Activated T-cell treated with anti-CD3 and anti-CD28 coated beads, Interleukin-2, amount 50 U/mL, for 24 hours (primary cell): ENCODE data around the gene GATA5.

ENCODE experiments used
- DNase-seq: peaks from one replicate; pipeline ENCODE4 v3.0.0-alpha.2; 2020
- H3K27ac Mint-ChIP-seq: 2 replicates; pipeline ENCODE4 v1.8.0; 2020; ENCODE audit warnings: mild to moderate bottlenecking, mixed read lengths
- H3K27me3 Mint-ChIP-seq: 2 replicates; pipeline ENCODE4 v1.8.0; 2020; ENCODE audit warnings: mixed read lengths
- H3K36me3 Mint-ChIP-seq: 2 replicates; pipeline ENCODE4 v1.8.0; 2020; ENCODE audit warnings: low read depth, mixed read lengths
- H3K4me1 Mint-ChIP-seq: 2 replicates; pipeline ENCODE4 v1.8.0; 2020; ENCODE audit warnings: low read depth, mixed read lengths
- H3K4me3 Mint-ChIP-seq: 2 replicates; pipeline ENCODE4 v1.8.0; 2020; ENCODE audit warnings: mild to moderate bottlenecking, moderate library complexity, mixed read lengths
- H3K9me3 Mint-ChIP-seq: 2 replicates; pipeline ENCODE4 v1.8.0; 2020; ENCODE audit warnings: mixed read lengths

Gene GATA5, protein sequence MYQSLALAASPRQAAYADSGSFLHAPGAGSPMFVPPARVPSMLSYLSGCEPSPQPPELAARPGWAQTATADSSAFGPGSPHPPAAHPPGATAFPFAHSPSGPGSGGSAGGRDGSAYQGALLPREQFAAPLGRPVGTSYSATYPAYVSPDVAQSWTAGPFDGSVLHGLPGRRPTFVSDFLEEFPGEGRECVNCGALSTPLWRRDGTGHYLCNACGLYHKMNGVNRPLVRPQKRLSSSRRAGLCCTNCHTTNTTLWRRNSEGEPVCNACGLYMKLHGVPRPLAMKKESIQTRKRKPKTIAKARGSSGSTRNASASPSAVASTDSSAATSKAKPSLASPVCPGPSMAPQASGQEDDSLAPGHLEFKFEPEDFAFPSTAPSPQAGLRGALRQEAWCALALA

DNA sequence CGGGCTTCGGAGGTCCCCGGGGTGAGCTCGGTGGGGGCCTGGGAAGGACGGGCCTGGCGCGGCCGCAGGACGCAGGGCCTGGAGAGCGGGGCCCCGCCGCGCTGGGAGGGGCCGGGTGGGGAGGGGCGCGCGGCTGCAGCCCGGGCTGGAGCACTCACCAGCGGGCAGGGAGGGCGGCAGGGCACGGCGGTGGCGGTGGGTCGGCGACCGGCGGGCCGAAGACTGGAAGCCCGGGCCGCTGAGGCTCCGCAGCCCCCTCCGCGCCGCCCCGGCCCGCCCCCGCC lies at the start of gene GATA5:
GATA5 (minus strand) TSS at position 224 of the 284 bp plus-strand sequence. CDS start 474 bp downstream, outside the sequence.
- H3K4me3 Mint-ChIP-seq, result no peak within 1 kb of the TSS
- H3K27me3 Mint-ChIP-seq, result peaks cover 62% of the 10 kb centered on the region
- H3K4me1 Mint-ChIP-seq, result no peaks in the 10 kb centered on the region
- H3K9me3 Mint-ChIP-seq, result no peaks in the 10 kb centered on the region
- H3K36me3 Mint-ChIP-seq, result no peaks in the 10 kb centered on the region
- no peak for DNase-seq
- no peak within 1 kb of the TSS for H3K27ac Mint-ChIP-seq

DNA sequence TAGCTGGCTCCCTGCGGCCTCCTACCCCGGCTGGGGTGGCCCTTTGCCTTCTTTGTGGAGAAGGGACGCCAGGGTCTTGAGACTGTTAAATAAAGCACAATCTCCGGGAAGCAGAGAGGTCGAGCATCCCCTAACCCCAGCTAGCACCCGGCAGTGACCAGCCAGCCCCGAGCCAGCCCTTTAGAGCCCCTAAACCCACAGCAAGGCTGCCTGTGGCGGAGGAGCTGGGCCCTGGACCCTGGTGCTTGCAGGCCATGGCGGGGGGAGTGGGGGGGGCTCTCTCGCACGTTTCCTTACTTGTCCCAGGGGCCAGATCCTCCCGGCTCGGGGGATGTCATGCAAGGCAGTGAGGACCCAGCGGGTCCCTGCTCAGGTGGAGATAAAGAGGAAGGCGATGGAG lies 49.2 kb upstream of the GATA5 start:
- H3K27me3 Mint-ChIP-seq, result peaks cover 23% of the 10 kb centered on the region
- H3K27ac Mint-ChIP-seq, result no peak overlapping the region
- no peak for DNase-seq
- H3K4me3 Mint-ChIP-seq, result no peak overlapping the region
- H3K4me1 Mint-ChIP-seq, result peaks cover 17% of the 10 kb centered on the region
- no peaks in the 10 kb centered on the region for H3K36me3 Mint-ChIP-seq
- H3K9me3 Mint-ChIP-seq, result no peaks in the 10 kb centered on the region

DNA sequence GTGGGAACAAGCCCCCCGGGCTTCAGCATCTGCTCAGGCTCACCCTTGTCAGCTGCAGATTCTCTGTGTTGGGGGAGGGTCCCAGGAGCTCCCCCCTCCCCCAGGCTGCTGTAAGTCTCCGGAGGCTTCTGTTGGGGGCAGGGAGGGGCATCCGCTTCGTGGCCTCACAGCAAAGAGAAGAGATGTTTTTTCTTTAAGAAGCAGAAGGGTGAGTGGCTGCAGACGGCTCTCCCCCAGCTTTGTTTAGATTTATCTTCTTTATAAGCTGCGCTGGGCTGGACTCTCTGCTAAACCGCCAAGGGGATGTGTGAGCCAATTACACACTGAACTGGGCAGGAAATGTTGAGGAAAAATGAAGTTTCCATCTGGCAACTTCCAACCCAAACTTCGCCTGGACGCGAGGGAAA lies 48.7 kb upstream of the GATA5 start:
- DNase-seq, result no peak
- Mint-ChIP-seq H3K4me1 (peaks cover 17% of the 10 kb centered on the region), H3K9me3 (no peaks in the 10 kb centered on the region), H3K4me3 (no peak overlapping the region), H3K27ac (no peak overlapping the region), H3K36me3 (no peaks in the 10 kb centered on the region), H3K27me3 (peaks cover 23% of the 10 kb centered on the region)

DNA sequence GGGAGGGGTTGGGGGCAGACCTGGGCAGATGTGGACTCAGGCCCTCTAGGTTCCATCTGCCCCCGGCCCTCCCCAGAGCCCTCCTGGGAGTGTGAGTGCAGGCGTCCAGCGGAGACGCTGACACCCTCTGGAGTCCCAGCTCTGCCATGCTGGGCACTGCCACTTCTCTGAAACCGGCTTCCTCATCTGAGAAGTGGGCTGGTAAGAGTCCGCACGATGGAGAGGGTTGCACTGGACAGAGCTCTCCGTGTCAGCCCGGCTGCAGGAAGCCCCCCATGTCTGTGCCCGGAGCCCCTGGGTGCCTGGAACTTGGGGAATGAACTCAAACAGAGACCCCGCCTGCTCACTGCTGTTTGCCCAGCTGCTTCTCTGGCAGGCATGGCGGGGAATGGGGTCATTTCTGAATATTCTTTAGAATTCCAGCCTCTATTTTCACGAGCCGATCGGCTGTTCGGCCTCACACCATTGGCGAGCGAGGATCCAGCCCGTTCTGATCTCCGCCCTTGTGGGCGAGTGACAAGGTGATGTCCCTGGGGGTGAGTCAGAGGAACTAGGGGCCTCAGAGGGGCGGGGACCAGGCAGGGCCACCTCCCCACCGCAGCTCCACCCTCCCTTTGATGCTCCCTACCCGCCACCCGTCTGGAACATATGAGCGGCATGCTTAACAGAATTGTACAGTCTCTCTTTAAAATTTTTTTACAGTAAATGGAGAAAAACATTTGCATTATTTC lies 47.8 kb upstream of the GATA5 start:
- Mint-ChIP-seq H3K9me3 (no peaks in the 10 kb centered on the region), H3K4me3 (no peak overlapping the region), H3K27ac (peak overlapping the region; percentile 69), H3K27me3 (peaks cover 26% of the 10 kb centered on the region), H3K4me1 (peaks cover 17% of the 10 kb centered on the region), H3K36me3 (no peaks in the 10 kb centered on the region)
- peak; percentile 71 for DNase-seq

DNA sequence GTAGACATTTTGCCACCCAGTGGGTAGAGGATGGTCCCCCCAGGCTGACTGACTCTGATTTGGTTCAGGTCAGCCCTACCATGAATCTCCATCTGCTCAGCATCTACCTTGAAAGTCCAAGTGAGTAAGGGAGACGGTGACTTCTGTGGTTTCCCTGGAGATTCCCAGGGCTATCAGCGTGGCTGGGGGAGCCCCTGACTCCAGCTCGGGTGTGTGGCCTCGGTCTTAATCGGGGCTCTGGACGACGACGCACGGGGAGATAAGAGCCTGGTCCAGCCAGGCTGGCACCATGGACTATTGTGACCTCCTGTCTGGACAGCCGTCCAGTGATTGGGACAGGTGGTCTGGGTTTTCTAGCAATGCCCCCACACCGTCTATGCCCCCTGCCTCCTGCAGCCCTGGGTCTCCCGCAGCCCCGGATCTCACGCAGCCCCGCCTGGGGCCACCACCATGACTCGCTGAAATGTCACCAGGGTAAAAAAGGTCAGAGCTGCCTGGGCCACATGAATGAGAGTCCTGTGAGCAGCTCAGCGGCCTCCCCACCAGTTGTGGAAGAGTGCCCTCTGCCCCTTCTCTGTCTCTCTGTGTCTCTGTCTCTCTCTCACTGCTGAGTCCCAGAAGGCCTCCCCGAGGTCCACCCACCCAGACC lies 47.1 kb upstream of the GATA5 start:
- no peak for DNase-seq
- H3K4me1 Mint-ChIP-seq, result peaks cover 17% of the 10 kb centered on the region
- H3K36me3 Mint-ChIP-seq, result no peaks in the 10 kb centered on the region
- H3K4me3 Mint-ChIP-seq, result no peak overlapping the region
- no peaks in the 10 kb centered on the region for H3K9me3 Mint-ChIP-seq
- H3K27me3 Mint-ChIP-seq, result peaks cover 25% of the 10 kb centered on the region
- H3K27ac Mint-ChIP-seq, result peak overlapping the region; percentile 69

DNA sequence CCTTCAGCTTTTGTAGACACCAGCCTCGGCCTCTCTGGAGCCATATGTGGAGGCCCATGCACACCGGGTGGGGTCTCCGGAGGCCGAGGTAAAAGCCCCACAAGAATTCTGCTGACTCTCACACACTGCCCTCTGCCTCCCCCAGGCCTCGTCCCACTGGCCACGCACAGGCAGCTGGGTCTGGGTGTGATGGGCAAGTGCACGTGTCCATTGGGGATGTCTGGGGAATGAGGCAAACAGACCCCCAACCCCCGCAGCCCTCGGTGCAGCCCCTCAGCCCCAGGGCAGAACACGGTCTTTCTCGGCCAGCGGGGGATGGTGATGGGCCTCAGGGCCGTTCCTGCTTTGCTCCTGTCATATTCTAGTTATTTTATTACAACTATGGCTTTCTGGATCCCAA lies 44.0 kb upstream of the GATA5 start:
- Mint-ChIP-seq H3K36me3 (no peaks in the 10 kb centered on the region), H3K9me3 (no peaks in the 10 kb centered on the region), H3K27ac (no peak overlapping the region), H3K4me1 (peaks cover 17% of the 10 kb centered on the region), H3K4me3 (no peak overlapping the region), H3K27me3 (peaks cover 21% of the 10 kb centered on the region)
- no peak for DNase-seq

DNA sequence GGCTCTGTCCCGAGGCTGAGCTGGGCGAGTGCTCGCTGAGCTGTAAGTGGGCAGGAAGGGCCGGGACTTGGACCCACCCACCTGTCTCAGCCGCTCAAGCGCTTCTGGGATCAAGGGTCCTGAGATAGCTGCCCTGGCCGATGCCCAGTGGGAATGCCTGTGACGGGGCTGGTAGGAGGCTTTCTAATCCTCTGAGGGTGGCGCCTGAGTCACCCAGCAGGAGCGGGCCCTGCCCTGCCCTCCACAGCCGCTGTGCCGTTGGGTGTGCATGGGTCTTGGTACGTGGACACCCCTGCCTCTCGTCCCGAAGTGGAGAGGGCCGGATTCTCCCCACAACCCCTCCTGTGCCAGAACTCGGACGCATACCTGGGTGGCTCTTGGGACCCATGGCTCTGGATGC lies 43.1 kb upstream of the GATA5 start:
- Mint-ChIP-seq H3K36me3 (no peaks in the 10 kb centered on the region), H3K4me1 (peaks cover 13% of the 10 kb centered on the region), H3K4me3 (no peak overlapping the region), H3K27ac (no peak overlapping the region), H3K9me3 (no peaks in the 10 kb centered on the region), H3K27me3 (peaks cover 24% of the 10 kb centered on the region)
- no peak for DNase-seq

DNA sequence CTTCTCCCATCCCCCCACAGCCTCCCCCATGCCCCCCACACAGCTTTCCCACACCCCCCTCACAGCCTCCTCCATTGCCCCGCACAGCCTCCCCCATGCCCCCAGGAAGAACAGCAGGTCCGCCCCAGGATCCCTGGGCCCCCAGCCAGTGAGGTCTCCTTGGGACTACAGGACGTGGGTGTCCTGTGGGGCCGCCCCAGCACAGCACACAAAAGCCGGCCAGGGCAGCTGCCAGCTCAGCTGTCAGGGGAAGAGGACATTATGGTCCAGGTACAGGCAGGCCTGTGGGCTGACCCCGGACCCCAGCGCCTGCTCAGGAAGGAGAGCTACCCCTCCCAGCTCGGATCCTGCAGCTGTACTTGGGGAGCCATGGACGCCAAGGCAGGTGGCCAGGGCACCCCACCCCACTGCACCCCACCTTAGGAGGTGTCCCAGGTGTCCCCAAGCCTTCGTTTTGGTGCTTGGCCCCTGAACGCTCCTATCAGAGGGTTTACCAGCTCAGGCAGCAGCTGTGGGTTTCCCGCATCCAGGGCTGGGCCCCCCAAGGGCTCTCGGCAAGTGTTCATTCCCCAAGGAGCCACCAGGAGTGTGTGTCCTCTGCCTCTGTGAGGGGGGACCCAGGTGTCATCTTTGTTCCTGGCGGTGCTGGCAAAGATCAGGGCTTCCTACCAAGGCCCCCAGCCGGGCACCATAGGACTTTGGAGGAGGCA lies 42.3 kb upstream of the GATA5 start:
- Mint-ChIP-seq H3K4me1 (peaks cover 9% of the 10 kb centered on the region), H3K27me3 (peaks cover 28% of the 10 kb centered on the region), H3K27ac (no peak overlapping the region), H3K9me3 (no peaks in the 10 kb centered on the region), H3K36me3 (no peaks in the 10 kb centered on the region), H3K4me3 (no peak overlapping the region)
- no peak for DNase-seq

DNA sequence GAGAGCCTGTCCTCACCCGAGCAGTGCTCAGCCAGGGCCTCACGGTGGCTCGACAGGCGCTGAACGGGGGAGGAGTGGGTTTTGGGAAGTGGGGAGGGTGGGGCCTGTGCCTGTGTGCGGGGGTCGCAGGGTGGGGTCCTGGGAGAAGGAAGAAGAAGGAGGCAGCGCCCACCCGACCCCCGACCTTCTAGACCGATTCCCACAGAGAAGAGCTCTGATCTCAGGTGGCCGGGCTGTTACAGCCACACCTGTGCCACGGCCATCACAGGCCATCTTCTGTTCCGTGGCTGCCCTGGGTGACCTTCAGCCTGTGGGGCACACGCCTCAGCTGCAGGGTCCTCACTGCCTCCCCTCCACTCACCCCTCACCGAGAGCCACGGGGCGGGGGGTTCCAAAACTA lies 41.4 kb upstream of the GATA5 start:
- H3K27me3 Mint-ChIP-seq, result peaks cover 33% of the 10 kb centered on the region
- no peak overlapping the region for H3K4me3 Mint-ChIP-seq
- DNase-seq, result no peak
- no peaks in the 10 kb centered on the region for H3K36me3 Mint-ChIP-seq
- no peaks in the 10 kb centered on the region for H3K9me3 Mint-ChIP-seq
- no peak overlapping the region for H3K27ac Mint-ChIP-seq
- peaks cover 7% of the 10 kb centered on the region for H3K4me1 Mint-ChIP-seq

DNA sequence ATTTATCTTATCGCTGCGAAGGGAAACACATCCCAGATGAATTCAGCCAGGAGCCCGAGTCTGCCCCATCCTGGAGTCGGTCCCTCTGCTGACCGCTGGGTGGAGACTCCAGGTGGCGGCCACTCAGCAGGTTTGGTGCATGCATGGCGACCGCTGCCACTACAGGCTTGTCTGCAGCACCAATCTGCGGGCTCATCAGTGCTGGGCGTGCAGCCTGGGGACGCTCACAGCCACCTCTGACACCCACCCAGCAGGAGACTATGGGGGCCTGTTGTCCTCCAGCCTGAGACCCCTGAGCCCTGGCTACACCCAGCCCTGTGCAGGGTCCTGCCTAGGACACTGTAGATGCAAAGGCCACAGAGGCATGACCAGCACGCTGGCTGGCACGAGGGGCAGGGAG lies 40.5 kb upstream of the GATA5 start:
- H3K27me3 Mint-ChIP-seq, result peaks cover 33% of the 10 kb centered on the region
- H3K36me3 Mint-ChIP-seq, result no peaks in the 10 kb centered on the region
- DNase-seq, result no peak
- no peaks in the 10 kb centered on the region for H3K9me3 Mint-ChIP-seq
- no peak overlapping the region for H3K27ac Mint-ChIP-seq
- no peak overlapping the region for H3K4me3 Mint-ChIP-seq
- peaks cover 7% of the 10 kb centered on the region for H3K4me1 Mint-ChIP-seq

DNA sequence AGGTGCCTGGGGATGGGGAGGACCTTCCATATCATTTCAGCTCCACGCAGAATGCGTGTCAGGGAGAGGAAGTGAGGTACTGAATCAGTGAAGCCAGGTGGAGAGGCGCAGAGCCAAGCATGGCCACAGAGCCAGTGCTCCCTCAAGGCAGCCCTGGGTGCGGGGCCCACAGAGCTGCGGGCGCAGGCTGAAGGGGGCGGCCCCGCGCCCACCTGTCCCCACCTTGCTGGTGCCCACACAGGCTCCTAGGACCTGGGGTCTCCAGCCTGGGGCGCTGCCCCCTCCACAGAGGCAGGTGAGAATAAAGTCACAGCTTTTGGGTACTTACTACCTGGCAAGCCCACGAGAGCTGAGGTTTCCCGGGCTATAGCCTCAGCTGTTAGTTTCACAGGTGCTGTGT lies 40.0 kb upstream of the GATA5 start:
- H3K9me3 Mint-ChIP-seq, result no peaks in the 10 kb centered on the region

DNA sequence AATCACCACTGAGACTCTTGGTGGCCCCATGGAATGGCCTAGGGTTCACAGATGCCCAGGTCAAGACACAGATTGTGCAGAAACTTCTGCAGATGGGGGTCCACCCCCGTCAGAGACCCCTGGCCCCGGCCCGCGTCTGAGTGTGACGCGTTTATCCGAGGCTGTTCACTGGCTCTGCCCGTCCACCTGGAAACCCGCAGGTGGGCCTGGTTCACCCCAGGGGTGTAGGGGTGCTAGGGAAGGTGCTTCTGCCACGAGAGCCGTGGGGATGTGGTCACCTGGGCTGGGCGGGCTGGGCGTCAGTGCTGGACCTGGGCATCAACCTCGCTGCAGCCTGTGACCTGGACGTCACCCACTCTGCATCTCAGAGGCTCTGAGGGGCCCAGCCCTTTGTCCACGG lies 39.5 kb upstream of the GATA5 start:
- no peak overlapping the region for H3K27ac Mint-ChIP-seq
- peaks cover 7% of the 10 kb centered on the region for H3K4me1 Mint-ChIP-seq
- H3K9me3 Mint-ChIP-seq, result no peaks in the 10 kb centered on the region
- no peak overlapping the region for H3K4me3 Mint-ChIP-seq
- no peaks in the 10 kb centered on the region for H3K36me3 Mint-ChIP-seq
- H3K27me3 Mint-ChIP-seq, result peaks cover 33% of the 10 kb centered on the region
- DNase-seq, result no peak

More for the DNA sequence above, 40.0 kb upstream of the GATA5 start:
- Mint-ChIP-seq H3K4me1 (peaks cover 7% of the 10 kb centered on the region), H3K36me3 (no peaks in the 10 kb centered on the region), H3K27me3 (peaks cover 33% of the 10 kb centered on the region), H3K27ac (no peak overlapping the region), H3K4me3 (no peak overlapping the region)
- no peak for DNase-seq

DNA sequence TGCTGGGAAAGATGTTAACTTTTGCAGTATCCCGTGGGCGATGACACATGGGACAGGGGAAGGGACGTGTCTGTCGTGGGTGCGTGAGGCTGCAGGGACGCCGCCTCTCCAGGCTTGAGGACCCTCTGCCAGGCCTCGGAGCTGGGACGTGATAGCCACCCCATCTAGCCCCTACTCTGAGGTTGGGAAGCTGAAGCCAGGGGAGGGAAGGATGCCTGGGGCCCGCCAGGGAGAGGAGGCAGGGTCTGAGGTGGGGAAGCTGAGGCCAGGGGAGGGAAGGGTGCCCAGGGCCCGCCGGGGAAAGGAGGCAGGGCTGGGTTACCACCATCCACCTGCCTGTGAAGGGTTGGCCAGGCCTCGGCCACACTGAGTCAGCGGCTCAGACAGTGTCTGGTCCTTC lies 38.2 kb upstream of the GATA5 start:
- peaks cover 7% of the 10 kb centered on the region for H3K4me1 Mint-ChIP-seq
- no peak for DNase-seq
- H3K27me3 Mint-ChIP-seq, result peaks cover 32% of the 10 kb centered on the region
- no peaks in the 10 kb centered on the region for H3K9me3 Mint-ChIP-seq
- no peak overlapping the region for H3K4me3 Mint-ChIP-seq
- no peaks in the 10 kb centered on the region for H3K36me3 Mint-ChIP-seq
- H3K27ac Mint-ChIP-seq, result no peak overlapping the region

DNA sequence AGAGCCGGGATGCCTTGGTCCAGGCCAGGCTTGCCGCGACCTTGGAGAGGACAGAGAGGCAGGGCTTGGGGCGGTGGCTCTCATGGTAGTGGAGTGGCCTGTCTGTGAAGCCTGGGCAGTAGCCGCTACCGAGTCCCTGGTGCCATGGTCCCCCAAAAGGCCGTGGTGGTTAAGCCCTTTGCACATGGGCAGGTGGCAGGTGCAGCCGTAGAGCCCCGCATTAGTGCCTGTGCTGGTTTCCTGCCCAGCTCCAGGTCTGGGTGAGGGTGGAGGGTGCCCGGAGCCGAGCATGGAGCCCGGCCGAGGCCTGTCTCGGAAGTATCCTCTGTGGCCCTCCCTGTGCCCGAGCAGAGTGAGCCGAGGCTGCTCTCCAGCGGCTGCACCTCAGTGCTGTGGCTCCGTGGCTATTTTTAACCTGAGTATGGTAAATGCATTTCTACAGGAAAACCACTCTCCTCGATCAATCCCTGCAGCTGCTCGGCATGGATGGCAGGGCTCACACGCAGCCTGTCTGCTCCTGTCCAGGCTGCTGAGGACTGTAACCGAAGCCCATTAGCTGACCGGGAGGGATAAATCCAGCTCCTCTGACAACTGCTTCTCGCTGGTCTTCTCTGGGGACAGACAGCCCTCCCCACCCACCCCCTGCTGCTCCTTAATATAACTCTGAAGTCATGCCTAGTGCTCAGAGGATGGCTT lies 36.3 kb upstream of the GATA5 start:
- DNase-seq, result no peak
- H3K27ac Mint-ChIP-seq, result no peak overlapping the region
- no peak overlapping the region for H3K4me3 Mint-ChIP-seq
- peaks cover 7% of the 10 kb centered on the region for H3K4me1 Mint-ChIP-seq
- H3K36me3 Mint-ChIP-seq, result no peaks in the 10 kb centered on the region
- no peaks in the 10 kb centered on the region for H3K9me3 Mint-ChIP-seq
- peaks cover 27% of the 10 kb centered on the region for H3K27me3 Mint-ChIP-seq
